Measurements from ENCODE around the gene PTN. TPM values are rescaled to one million over a fixed set of nuclear protein-coding genes. Genes with fewer than 3 reads are reported as not detected.
"Not testable (repeated sequence)": the region's sequence is repeated elsewhere in the genome, so short reads cannot be mapped to it uniquely, and the experiment has no call there.

Gene PTN
- total RNA-seq, 3 donors from 2014 or later, result 0.48 to 343 (median 51.1) TPM

DNA sequence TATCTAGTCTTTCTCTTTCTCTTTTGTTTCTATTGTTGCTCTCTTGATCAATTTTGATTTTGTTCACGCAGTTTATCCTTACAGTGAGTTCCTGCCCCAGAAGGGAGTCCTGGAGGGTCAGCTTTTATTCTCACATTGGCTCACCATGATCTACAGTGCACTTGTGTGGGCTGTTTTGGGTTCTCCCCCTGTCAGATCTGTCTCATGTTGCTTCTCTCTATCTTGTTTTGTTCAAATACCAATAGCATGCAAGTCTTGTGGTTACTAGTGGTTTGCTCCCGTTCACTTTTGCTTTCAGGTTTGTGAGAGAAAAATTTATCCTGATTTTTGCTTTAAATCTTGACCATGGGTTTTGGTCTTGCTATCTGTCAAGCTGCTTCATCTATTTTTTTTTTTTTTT, 74.3 kb downstream of the PTN start:
- H3K27ac ChIP-seq, result no peak overlapping the region
- H3K4me1 ChIP-seq, result no peaks in the 10 kb centered on the region
- H3K36me3 ChIP-seq, result no peaks in the 10 kb centered on the region
- no peaks in the 10 kb centered on the region for H3K9me3 ChIP-seq
- H3K4me3 ChIP-seq, result no peak overlapping the region
- no peak for TF ChIP-seq POLR2AphosphoS5 (IDR thresholded peaks at IDR 0.05)
- TF ChIP-seq POLR2A (IDR thresholded peaks at IDR 0.05), result no peak
- TF ChIP-seq CTCF (IDR thresholded peaks at IDR 0.05), result no peak
- no peak for DNase-seq (ENCODE audit: low spot score in 2 of 2)
- H3K27me3 ChIP-seq, result no peaks in the 10 kb centered on the region
- intact Hi-C loops (cut with DNase I; ENCODE audit: low total_unique reads), result no loop called here

GRCh38 chr7:137268001-137268865, 75.3 kb downstream of the PTN start:
- H3K36me3 ChIP-seq; H3K4me1 ChIP-seq; intact Hi-C loops (cut with DNase I; ENCODE audit: low total_unique reads); H3K9me3 ChIP-seq; H3K27ac ChIP-seq; H3K27me3 ChIP-seq; DNase-seq (ENCODE audit: low spot score in 2 of 2); H3K4me3 ChIP-seq: not testable (repeated sequence)

DNA sequence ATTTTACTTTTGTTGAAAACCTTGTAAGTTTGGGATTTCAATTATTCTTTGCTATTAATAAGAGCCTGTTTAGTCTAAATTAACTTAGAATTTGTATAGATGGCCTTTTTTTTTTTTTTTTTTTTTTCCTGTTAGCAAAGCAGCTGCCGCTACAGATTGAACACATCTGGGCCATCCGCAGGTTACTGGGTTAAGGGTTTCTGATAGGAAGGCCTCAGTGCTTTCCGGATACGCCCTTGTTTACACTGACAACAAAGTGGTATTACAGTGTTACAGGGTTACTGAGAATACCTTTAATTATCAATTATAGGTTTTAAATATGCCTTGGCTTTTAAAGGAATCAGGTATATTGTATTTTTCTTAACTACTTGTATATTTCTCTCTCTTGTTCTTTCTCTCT, 76.8 kb downstream of the PTN start:
- Histone ChIP-seq H3K27me3 (no peaks in the 10 kb centered on the region), H3K4me3 (no peak overlapping the region), H3K9me3 (no peaks in the 10 kb centered on the region), H3K4me1 (no peaks in the 10 kb centered on the region), H3K27ac (no peak overlapping the region), H3K36me3 (no peaks in the 10 kb centered on the region)
- intact Hi-C loops (cut with DNase I; ENCODE audit: low total_unique reads), result no loop called here
- no peak for DNase-seq (ENCODE audit: low spot score in 2 of 2)
- TF ChIP-seq POLR2AphosphoS5 (IDR thresholded peaks at IDR 0.05), result no peak
- no peak for TF ChIP-seq CTCF (IDR thresholded peaks at IDR 0.05)
- TF ChIP-seq POLR2A (IDR thresholded peaks at IDR 0.05), result no peak

DNA sequence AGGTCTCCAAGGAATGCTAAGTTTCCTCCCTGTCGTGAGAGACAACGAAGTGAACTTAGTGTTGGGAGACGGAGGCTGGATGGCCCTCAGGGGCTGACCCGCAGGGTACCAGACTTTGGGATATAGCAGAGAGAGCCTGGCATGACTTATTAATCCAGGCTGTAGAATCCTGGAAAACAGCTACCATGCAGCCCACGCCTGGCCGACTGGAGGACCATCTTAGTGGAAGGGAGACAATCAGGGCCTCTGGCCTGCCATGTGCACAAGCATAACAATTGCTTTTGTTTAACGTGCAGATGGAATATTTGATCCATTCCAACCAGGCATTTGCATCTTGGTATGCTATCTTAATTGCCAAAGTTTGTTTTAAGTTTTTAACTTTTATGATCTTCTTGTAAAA, 78.1 kb downstream of the PTN start:
- H3K4me1 ChIP-seq; H3K9me3 ChIP-seq; H3K36me3 ChIP-seq; H3K27ac ChIP-seq; H3K27me3 ChIP-seq; DNase-seq (ENCODE audit: low spot score in 2 of 2); H3K4me3 ChIP-seq; intact Hi-C loops (cut with DNase I; ENCODE audit: low total_unique reads): not testable (repeated sequence)

GRCh38 chr7:137262599-137262998, 80.9 kb downstream of the PTN start:
- no peak for DNase-seq (ENCODE audit: low spot score in 2 of 2)
- H3K36me3 ChIP-seq, result no peaks in the 10 kb centered on the region
- H3K9me3 ChIP-seq, result no peaks in the 10 kb centered on the region
- TF ChIP-seq POLR2AphosphoS5 (IDR thresholded peaks at IDR 0.05) (no peak), CTCF (IDR thresholded peaks at IDR 0.05) (no peak), POLR2A (IDR thresholded peaks at IDR 0.05) (no peak)
- no peaks in the 10 kb centered on the region for H3K27me3 ChIP-seq
- H3K4me1 ChIP-seq, result no peaks in the 10 kb centered on the region
- no peak overlapping the region for H3K27ac ChIP-seq
- intact Hi-C loops (cut with DNase I; ENCODE audit: low total_unique reads), result no loop called here
- no peak overlapping the region for H3K4me3 ChIP-seq

GRCh38 chr7:137258552-137258951, 85.0 kb downstream of the PTN start:
- H3K9me3 ChIP-seq, result no peaks in the 10 kb centered on the region
- intact Hi-C loops (cut with DNase I; ENCODE audit: low total_unique reads), result no loop called here
- no peak overlapping the region for H3K4me3 ChIP-seq
- H3K27me3 ChIP-seq, result no peaks in the 10 kb centered on the region
- TF ChIP-seq POLR2A (IDR thresholded peaks at IDR 0.05) (no peak), POLR2AphosphoS5 (IDR thresholded peaks at IDR 0.05) (no peak), CTCF (IDR thresholded peaks at IDR 0.05) (no peak)
- H3K4me1 ChIP-seq, result no peaks in the 10 kb centered on the region
- no peaks in the 10 kb centered on the region for H3K36me3 ChIP-seq
- no peak for DNase-seq (ENCODE audit: low spot score in 2 of 2)
- H3K27ac ChIP-seq, result no peak overlapping the region

All from breast epithelium (tissue), 4 donors.